ENCODE data around the gene MYH9. TPM values are rescaled to one million over a fixed set of nuclear protein-coding genes. Genes with fewer than 3 reads are reported as not detected.

MYH9 gene
- total and polyA plus RNA-seq, 11 donors, result 109 to 482 (median 238) TPM

- Histone ChIP-seq H3K27ac (no peak overlapping the region), H3K4me3 (no peak overlapping the region), H3K27me3 (no peaks in the 10 kb centered on the region), H3K4me1 (peaks cover 4 to 32% (median 25%) of the 10 kb centered on the region in 12 donors), H3K9me3 (peaks cover 0 to 4% (median 0%) of the 10 kb centered on the region in 12 donors), H3K36me3 (no peaks in the 10 kb centered on the region)
- 92 to 97% (median 94%) methylated on average over 2 of the region's 2 CpGs for WGBS, 4 donors
- ATAC-seq (no peak), DNase-seq (no peak)
- intact Hi-C loops (cut with DNase I), result loop anchor here in 1 of 10 donors (10.0 kb wide), 1 partner anchor 104 kb away; no protein-coding TSS in a partner anchor
- TF ChIP-seq CTCF (IDR thresholded peaks at IDR 0.05) (no peak), POLR2A (IDR thresholded peaks at IDR 0.05) (no peak)
Observed at GRCh38 chr22:36249160-36249559, 138.6 kb downstream of the MYH9 start.

GRCh38 chr22:36247955-36248354 lies 139.8 kb downstream of the MYH9 start:
- no peak for TF ChIP-seq CTCF (IDR thresholded peaks at IDR 0.05)
- no peak for TF ChIP-seq POLR2A (IDR thresholded peaks at IDR 0.05)
- 55 to 94% (median 73%) methylated on average over 5 of the region's 5 CpGs for WGBS, 4 donors
- Histone ChIP-seq H3K9me3 (peaks cover 0 to 7% (median 0%) of the 10 kb centered on the region in 12 donors), H3K27ac (no peak overlapping the region), H3K4me3 (no peak overlapping the region), H3K4me1 (peaks cover 4 to 30% (median 23%) of the 10 kb centered on the region in 12 donors), H3K27me3 (no peaks in the 10 kb centered on the region), H3K36me3 (no peaks in the 10 kb centered on the region)
- no peak for DNase-seq
- intact Hi-C loops (cut with DNase I), result loop anchor here in 1 of 10 donors (10.0 kb wide), 1 partner anchor 103 kb away; no protein-coding TSS in a partner anchor
- ATAC-seq, result no peak

GRCh38 chr22:36246718-36247117 lies 141.0 kb downstream of the MYH9 start:
- Histone ChIP-seq H3K9me3 (peaks cover 0 to 13% (median 0%) of the 10 kb centered on the region in 12 donors), H3K36me3 (no peaks in the 10 kb centered on the region), H3K27ac (no peak overlapping the region), H3K4me3 (no peak overlapping the region), H3K27me3 (no peaks in the 10 kb centered on the region), H3K4me1 (peaks cover 4 to 24% (median 22%) of the 10 kb centered on the region in 12 donors)
- DNase-seq, result no peak
- no peak for ATAC-seq
- TF ChIP-seq POLR2A (IDR thresholded peaks at IDR 0.05), result no peak
- TF ChIP-seq CTCF (IDR thresholded peaks at IDR 0.05), result no peak
- 87 to 92% (median 90%) methylated on average over 3 of the region's 3 CpGs for WGBS, 4 donors
- intact Hi-C loops (cut with DNase I), result loop anchor here in 1 of 10 donors (10.0 kb wide), 1 partner anchor 102 kb away; no protein-coding TSS in a partner anchor

- intact Hi-C loops (cut with DNase I), result loop anchor here in 2 of 10 donors (2.0 to 10.0 kb wide), 2 partner anchors 31 to 101 kb away; no protein-coding TSS in a partner anchor
- no peak overlapping the region for H3K4me3 ChIP-seq
Observed at GRCh38 chr22:36245805-36246356, 141.9 kb downstream of the MYH9 start.

More at GRCh38 chr22:36245805-36246356, 141.9 kb downstream of the MYH9 start:
- 66 to 97% (median 70%) methylated on average over 4 of the region's 4 CpGs for WGBS, 4 donors
- TF ChIP-seq POLR2A (IDR thresholded peaks at IDR 0.05) (no peak), CTCF (IDR thresholded peaks at IDR 0.05) (no peak)
- H3K27me3 ChIP-seq, result no peaks in the 10 kb centered on the region
- H3K9me3 ChIP-seq, result peaks cover 0 to 13% (median 0%) of the 10 kb centered on the region in 12 donors
- peaks cover 4 to 24% (median 22%) of the 10 kb centered on the region in 12 donors for H3K4me1 ChIP-seq
- no peak for DNase-seq
- no peaks in the 10 kb centered on the region for H3K36me3 ChIP-seq
- peak overlapping the region in 3 of 12 donors; percentile 51 to 75 (median 62) for H3K27ac ChIP-seq
- ATAC-seq, result no peak

Data from heart left ventricle (tissue), 16 donors.